Mesenchymal stem cell (in vitro differentiated cells and primary cell): ENCODE measurements around the gene VIPR2.

Experiments used
- DNase-seq: peaks from one replicate; pipeline ENCODE4 v3.0.0-alpha.2; 2013
- H2AFZ ChIP-seq: one replicate; pipeline ENCODE4 v1.6.1; 2013; ENCODE audit warnings: low read depth, mild to moderate bottlenecking, control low read depth, inconsistent platforms, low read length, moderate library complexity
- H2AK5ac ChIP-seq: 2 replicates; pipeline ENCODE4 v1.6.1; 2013; ENCODE audit warnings: low read length, moderate library complexity, mild to moderate bottlenecking, inconsistent platforms; ENCODE audit not compliant: severe bottlenecking
- H2BK120ac ChIP-seq: one replicate; pipeline ENCODE4 v1.6.1; 2013; ENCODE audit warnings: low read depth, mild to moderate bottlenecking, inconsistent platforms, low read length, moderate library complexity
- H2BK12ac ChIP-seq, 2 experiments: one replicate each; pipeline ENCODE4 v1.6.1; 2013; ENCODE audit warnings: inconsistent platforms in 2 of 2, low read length in 2 of 2, mild to moderate bottlenecking in 2 of 2, moderate library complexity in 2 of 2, control low read depth in 1 of 2
- H2BK15ac ChIP-seq: one replicate; pipeline ENCODE4 v1.6.1; 2013; ENCODE audit warnings: mild to moderate bottlenecking, low read depth, inconsistent platforms; ENCODE audit not compliant: poor library complexity, severe bottlenecking
- H2BK5ac ChIP-seq: 2 replicates; pipeline ENCODE4 v1.6.1; 2013; ENCODE audit warnings: low read depth, mild to moderate bottlenecking, low read length, control low read depth, inconsistent platforms; ENCODE audit not compliant: poor library complexity, severe bottlenecking
- H3K14ac ChIP-seq, 2 experiments: one replicate each; pipeline ENCODE4 v1.6.1; 2013; ENCODE audit warnings: inconsistent platforms in 2 of 2, low read length in 2 of 2, control low read depth in 1 of 2, mild to moderate bottlenecking in 1 of 2, moderate library complexity in 1 of 2
- H3K18ac ChIP-seq, 2 experiments: one replicate each; pipeline ENCODE4 v1.6.1; 2013; ENCODE audit warnings: inconsistent platforms in 2 of 2, low read length in 2 of 2, control low read depth in 1 of 2, low read depth in 1 of 2, mild to moderate bottlenecking in 1 of 2
- H3K23ac ChIP-seq, 2 experiments: one replicate each; pipeline ENCODE4 v1.6.1; 2013; ENCODE audit warnings: inconsistent platforms in 2 of 2, low read length in 2 of 2, mild to moderate bottlenecking in 2 of 2, moderate library complexity in 2 of 2, control low read depth in 1 of 2
- H3K27ac ChIP-seq: 2 replicates; pipeline ENCODE4 v1.5.1; 2013; ENCODE audit warnings: mild to moderate bottlenecking, moderate library complexity, low read length, control low read depth, inconsistent platforms; ENCODE audit not compliant: poor library complexity, severe bottlenecking
- H3K27me3 ChIP-seq, 2 experiments: 2 replicates each; pipeline versions ENCODE4 v1.6.1 to v1.7.0; 2013; ENCODE audit warnings: low read length in 2 of 2, mild to moderate bottlenecking in 2 of 2, moderate library complexity in 2 of 2, control low read depth in 1 of 2, inconsistent platforms in 1 of 2; ENCODE audit not compliant: control insufficient read depth in 1 of 2, insufficient read depth in 1 of 2
- H3K36me3 ChIP-seq, 2 experiments: 2 replicates each; pipeline versions ENCODE4 v1.6.1 to v1.7.0; 2013; ENCODE audit warnings: low read length in 2 of 2, control low read depth in 1 of 2, inconsistent platforms in 1 of 2, low read depth in 1 of 2, mild to moderate bottlenecking in 1 of 2; ENCODE audit not compliant: insufficient read depth in 2 of 2, control insufficient read depth in 1 of 2
- H3K4ac ChIP-seq, 2 experiments: one replicate each; pipeline ENCODE4 v1.6.1; 2013; ENCODE audit warnings: inconsistent platforms in 2 of 2, low read length in 2 of 2, mild to moderate bottlenecking in 2 of 2, moderate library complexity in 2 of 2, control low read depth in 1 of 2, low read depth in 1 of 2
- H3K4me1 ChIP-seq: 2 replicates; pipeline ENCODE4 v1.6.1; 2013; ENCODE audit warnings: low read depth, low read length, control low read depth; ENCODE audit not compliant: control insufficient read depth, insufficient read depth
- H3K4me2 ChIP-seq: 2 replicates; pipeline ENCODE4 v1.6.1; 2013; ENCODE audit warnings: low read length, mild to moderate bottlenecking, inconsistent platforms; ENCODE audit not compliant: poor library complexity, severe bottlenecking
- H3K4me3 ChIP-seq, 2 experiments: 2 replicates each; pipeline versions ENCODE4 v1.5.1 to v1.7.0; 2013; ENCODE audit warnings: low read length in 2 of 2, mild to moderate bottlenecking in 2 of 2, control low read depth in 1 of 2, low read depth in 1 of 2; ENCODE audit not compliant: insufficient read depth in 1 of 2
- H3K79me1 ChIP-seq: replicated peaks from 2 replicates; pipeline ENCODE4 v1.6.1; 2013; ENCODE audit warnings: mild to moderate bottlenecking, control low read depth, low read length, inconsistent platforms; ENCODE audit not compliant: poor library complexity, severe bottlenecking
- H3K9ac ChIP-seq: 2 replicates; pipeline ENCODE4 v1.7.0; 2013; ENCODE audit warnings: mild to moderate bottlenecking, low read length, moderate library complexity
- H3K9me3 ChIP-seq: 2 replicates; pipeline ENCODE4 v1.7.0; 2013; ENCODE audit warnings: mild to moderate bottlenecking, low read length; ENCODE audit not compliant: control insufficient read depth
- H4K8ac ChIP-seq: one replicate; pipeline ENCODE4 v1.6.1; 2013; ENCODE audit warnings: inconsistent platforms, mild to moderate bottlenecking, low read length, moderate library complexity
- H4K91ac ChIP-seq: one replicate; pipeline ENCODE4 v1.6.1; 2013; ENCODE audit warnings: mild to moderate bottlenecking, low read length, inconsistent platforms
- WGBS: methylation state at CpG from one replicate; pipeline ENCODE4 v1.1.7; 2013; ENCODE audit warnings: mixed read lengths; 5-methylcytosine and 5-hydroxymethylcytosine counted together

The VIPR2 gene

GRCh38 chr7:158991824-158992621 lies 152.6 kb downstream of the VIPR2 start:
- no peak overlapping the region for H2AK5ac ChIP-seq
- no peak overlapping the region for H2BK120ac ChIP-seq
- peaks cover 19% of the 10 kb centered on the region for H3K9me3 ChIP-seq
- no peak overlapping the region for H3K4ac ChIP-seq
- H3K9ac ChIP-seq: no peak overlapping the region
- WGBS: 68% methylated on average over 19 of the region's 21 CpGs
- H4K8ac ChIP-seq: no peak overlapping the region
- H2AFZ ChIP-seq: no peak overlapping the region
- H2BK5ac ChIP-seq: no peak overlapping the region
- no peak overlapping the region for H2BK15ac ChIP-seq
- no peak overlapping the region for H4K91ac ChIP-seq
- no peak overlapping the region for H3K4me2 ChIP-seq
- no peaks in the 10 kb centered on the region for H3K36me3 ChIP-seq
- no peak overlapping the region for H3K4me3 ChIP-seq
- H2BK12ac ChIP-seq: no peak overlapping the region
- H3K23ac ChIP-seq: no peak overlapping the region
- DNase-seq: no peak
- H3K4me1 ChIP-seq: peaks cover 1% of the 10 kb centered on the region
- no peak overlapping the region for H3K27ac ChIP-seq
- no peaks in the 10 kb centered on the region for H3K79me1 ChIP-seq
- no peak overlapping the region for H3K18ac ChIP-seq
- H3K14ac ChIP-seq: no peak overlapping the region
- peaks cover 35 to 48% of the 10 kb centered on the region in 2 experiments for H3K27me3 ChIP-seq

GRCh38 chr7:158988996-158989395 lies 155.7 kb downstream of the VIPR2 start:
- Histone ChIP-seq H3K9ac (no peak overlapping the region), H2BK15ac (no peak overlapping the region)
- WGBS: 68% methylated on average over 2 of the region's 2 CpGs

GRCh38 chr7:158988302-158988862 lies 156.3 kb downstream of the VIPR2 start:
- Histone ChIP-seq H3K18ac (no peak overlapping the region), H2AFZ (no peak overlapping the region), H3K36me3 (no peaks in the 10 kb centered on the region), H3K9ac (no peak overlapping the region), H2BK12ac (no peak overlapping the region), H3K14ac (no peak overlapping the region), H4K91ac (no peak overlapping the region), H2BK5ac (no peak overlapping the region), H3K23ac (no peak overlapping the region), H2BK15ac (no peak overlapping the region), H3K27ac (no peak overlapping the region), H2BK120ac (no peak overlapping the region), H3K4me2 (no peak overlapping the region), H3K9me3 (peaks cover 7% of the 10 kb centered on the region), H3K4me1 (no peaks in the 10 kb centered on the region), H3K27me3 (peaks cover 16 to 29% of the 10 kb centered on the region in 2 experiments), H3K79me1 (no peaks in the 10 kb centered on the region), H4K8ac (no peak overlapping the region), H3K4ac (no peak overlapping the region), H3K4me3 (no peak overlapping the region), H2AK5ac (no peak overlapping the region)
- 54% methylated on average over 2 of the region's 2 CpGs for WGBS
- no peak for DNase-seq

More at GRCh38 chr7:158988996-158989395, 155.7 kb downstream of the VIPR2 start:
- H3K79me1 ChIP-seq: no peaks in the 10 kb centered on the region
- no peak overlapping the region for H3K4me2 ChIP-seq
- H3K27me3 ChIP-seq: peaks cover 22 to 35% of the 10 kb centered on the region in 2 experiments
- H3K14ac ChIP-seq: no peak overlapping the region
- no peaks in the 10 kb centered on the region for H3K36me3 ChIP-seq
- H3K9me3 ChIP-seq: peaks cover 7% of the 10 kb centered on the region
- H4K91ac ChIP-seq: no peak overlapping the region
- H4K8ac ChIP-seq: no peak overlapping the region
- H3K4me3 ChIP-seq: no peak overlapping the region
- H2BK5ac ChIP-seq: no peak overlapping the region
- no peak overlapping the region for H3K4ac ChIP-seq
- no peak overlapping the region for H2BK120ac ChIP-seq
- no peak overlapping the region for H2AK5ac ChIP-seq
- H3K4me1 ChIP-seq: no peaks in the 10 kb centered on the region
- H3K27ac ChIP-seq: no peak overlapping the region
- no peak for DNase-seq
- no peak overlapping the region for H3K18ac ChIP-seq
- no peak overlapping the region for H2BK12ac ChIP-seq
- no peak overlapping the region for H3K23ac ChIP-seq
- H2AFZ ChIP-seq: no peak overlapping the region

GRCh38 chr7:158987691-158988090 lies 157.0 kb downstream of the VIPR2 start:
- H3K27ac ChIP-seq: no peak overlapping the region
- H4K8ac ChIP-seq: no peak overlapping the region
- H2BK12ac ChIP-seq: no peak overlapping the region
- DNase-seq: no peak
- no peak overlapping the region for H3K4me3 ChIP-seq
- no peak overlapping the region for H2BK120ac ChIP-seq
- peaks cover 9 to 23% of the 10 kb centered on the region in 2 experiments for H3K27me3 ChIP-seq
- H3K4me2 ChIP-seq: no peak overlapping the region
- peaks cover 14% of the 10 kb centered on the region for H3K9me3 ChIP-seq
- no peak overlapping the region for H3K14ac ChIP-seq
- H3K18ac ChIP-seq: no peak overlapping the region
- H2BK15ac ChIP-seq: no peak overlapping the region
- no peak overlapping the region for H4K91ac ChIP-seq
- no peak overlapping the region for H2AFZ ChIP-seq
- H2AK5ac ChIP-seq: no peak overlapping the region
- no peaks in the 10 kb centered on the region for H3K79me1 ChIP-seq
- H3K36me3 ChIP-seq: no peaks in the 10 kb centered on the region
- H3K9ac ChIP-seq: no peak overlapping the region
- H2BK5ac ChIP-seq: no peak overlapping the region
- whole genome bisulfite sequencing: 77% methylated on average over 1 of the region's 1 CpG
- no peaks in the 10 kb centered on the region for H3K4me1 ChIP-seq
- H3K23ac ChIP-seq: no peak overlapping the region
- no peak overlapping the region for H3K4ac ChIP-seq
